Inferior parietal cortex (tissue), 1 donor: Measurements from ENCODE around the gene AIFM3.
"Not testable (repeated sequence)": the region's sequence is repeated elsewhere in the genome, so short reads cannot be mapped to it uniquely, and the experiment has no call there.

Experiments
- DNase-seq: peaks from one replicate; pipeline ENCODE4 v3.0.0-alpha.2; 2016; ENCODE audit errors: extremely low spot score

AIFM3 gene

GRCh38 chr22:20959578-20960461, 7.2 kb upstream of the AIFM3 start:
- DNase-seq, result no peak

- no peak for DNase-seq
Measured at GRCh38 chr22:20960609-20961008, 6.4 kb upstream of the AIFM3 start.

- no peak for DNase-seq
Measured at GRCh38 chr22:20962491-20962945, 4.5 kb upstream of the AIFM3 start.

DNA sequence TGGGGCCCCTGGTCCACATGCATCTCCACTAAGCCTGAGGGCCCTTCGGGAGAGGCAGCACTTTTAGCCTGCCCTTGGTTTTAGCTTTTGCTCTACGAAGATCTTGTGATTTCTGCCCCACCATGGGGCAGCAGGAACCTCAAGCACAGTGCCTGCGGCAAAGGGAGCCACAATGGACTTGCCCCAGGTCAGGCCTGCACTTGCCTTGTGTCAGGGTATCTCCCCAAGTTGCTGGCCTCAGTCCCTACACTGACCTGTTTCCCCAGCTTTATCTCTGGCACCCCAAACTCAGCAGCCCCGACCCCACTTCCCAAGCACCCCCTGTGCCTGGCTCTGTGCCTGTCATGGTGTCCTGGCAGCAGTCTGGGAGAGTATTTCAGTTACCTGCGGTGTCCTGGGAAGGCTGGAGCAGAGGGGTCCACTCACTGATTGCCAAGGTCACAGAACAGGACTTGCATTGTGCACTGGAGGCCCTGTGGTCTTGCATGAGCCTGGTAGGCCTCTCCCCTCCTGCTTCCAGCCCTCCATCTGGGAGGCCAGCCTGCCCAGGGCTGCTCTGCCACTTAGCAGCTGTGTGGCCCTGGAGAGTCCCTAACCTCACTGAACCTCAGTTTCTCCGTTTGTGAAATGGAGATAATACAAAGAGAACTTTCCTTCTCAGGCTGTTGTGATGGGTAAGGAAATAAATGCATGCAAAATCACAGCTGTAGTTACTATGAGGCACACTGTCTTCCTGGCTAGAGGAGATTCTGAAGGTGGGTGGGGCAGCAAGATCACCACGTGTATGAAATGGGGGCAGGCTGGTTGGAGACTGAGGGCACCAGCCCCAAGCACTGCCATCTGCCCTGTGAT, 3.6 kb upstream of the AIFM3 start:
- DNase-seq, result no peak

- DNase-seq, result no peak
Measured at GRCh38 chr22:20964090-20964798, 2.8 kb upstream of the AIFM3 start.

GRCh38 chr22:20964799-20965103, 2.3 kb upstream of the AIFM3 start:
- no peak for DNase-seq

GRCh38 chr22:20965104-20965887, 1.8 kb upstream of the AIFM3 start:
- DNase-seq, result no peak

- no peak for DNase-seq
Measured at GRCh38 chr22:20965888-20966855, 883 bp upstream of the AIFM3 start.

DNA sequence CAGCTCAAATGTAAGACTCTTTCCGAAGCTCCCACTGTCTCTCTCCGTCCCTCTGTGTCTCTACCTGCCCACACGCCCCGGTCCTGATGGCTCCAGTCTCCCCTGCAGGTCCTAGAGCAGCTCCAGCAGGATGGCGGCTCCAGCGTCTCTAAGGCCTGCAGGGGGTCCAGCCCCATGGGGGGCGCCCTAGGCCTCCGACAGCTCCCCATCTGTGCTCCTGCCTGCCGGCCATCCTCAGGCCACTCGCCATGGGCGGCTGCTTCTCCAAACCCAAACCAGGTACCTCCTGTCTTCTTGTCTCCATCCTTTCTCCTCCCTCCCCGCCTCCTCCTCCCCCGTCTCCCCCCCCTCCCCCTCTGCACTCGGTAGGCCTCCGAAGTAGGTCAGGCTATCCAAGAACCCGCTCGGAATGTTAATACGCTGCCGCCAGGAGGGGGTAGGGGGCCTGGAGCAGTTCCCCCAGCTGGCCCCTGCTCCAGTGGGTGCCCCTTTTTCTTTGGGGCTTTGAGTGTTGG, 699 bp downstream of the AIFM3 start:
- no peak for DNase-seq

DNA sequence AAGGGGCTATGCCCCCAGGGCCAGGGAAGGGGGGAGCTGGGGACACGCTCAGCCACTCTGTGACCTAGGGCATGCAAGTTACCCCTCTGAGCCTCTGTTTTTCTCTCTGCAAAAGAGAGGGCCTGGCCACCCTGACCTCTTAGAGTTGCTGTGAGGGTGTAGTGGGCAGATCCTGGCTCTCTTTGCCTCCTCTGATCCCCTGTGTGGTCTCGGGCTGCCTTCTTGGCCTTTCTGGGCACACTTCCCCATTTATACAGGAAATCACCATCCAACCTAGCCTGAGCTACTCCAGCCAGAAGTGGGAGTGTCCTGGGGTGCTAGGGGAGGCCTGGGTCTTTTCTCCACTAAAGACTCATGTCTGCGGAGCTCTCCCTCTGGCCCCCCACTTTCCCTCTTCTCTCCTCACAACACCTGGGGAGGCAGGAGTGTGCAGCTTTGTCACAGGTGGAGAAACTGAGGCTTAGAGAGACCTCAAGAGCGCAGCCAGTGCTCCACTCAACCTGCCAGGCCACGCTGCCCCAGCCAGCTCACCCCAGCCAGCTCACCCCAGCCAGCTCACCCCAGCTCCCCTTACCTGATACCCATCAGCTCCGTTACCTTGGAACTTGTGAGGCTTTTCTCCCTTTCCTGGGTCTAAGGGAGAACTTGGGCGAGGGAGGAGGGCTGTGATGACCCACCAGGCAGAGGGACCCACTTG, 1.4 kb downstream of the AIFM3 start:
- no peak for DNase-seq

- DNase-seq, result no peak
Measured at GRCh38 chr22:20970939-20971657, 4.0 kb downstream of the AIFM3 start.

- not testable (repeated sequence) for DNase-seq
Measured at GRCh38 chr22:20972014-20972694, 5.1 kb downstream of the AIFM3 start.

DNA sequence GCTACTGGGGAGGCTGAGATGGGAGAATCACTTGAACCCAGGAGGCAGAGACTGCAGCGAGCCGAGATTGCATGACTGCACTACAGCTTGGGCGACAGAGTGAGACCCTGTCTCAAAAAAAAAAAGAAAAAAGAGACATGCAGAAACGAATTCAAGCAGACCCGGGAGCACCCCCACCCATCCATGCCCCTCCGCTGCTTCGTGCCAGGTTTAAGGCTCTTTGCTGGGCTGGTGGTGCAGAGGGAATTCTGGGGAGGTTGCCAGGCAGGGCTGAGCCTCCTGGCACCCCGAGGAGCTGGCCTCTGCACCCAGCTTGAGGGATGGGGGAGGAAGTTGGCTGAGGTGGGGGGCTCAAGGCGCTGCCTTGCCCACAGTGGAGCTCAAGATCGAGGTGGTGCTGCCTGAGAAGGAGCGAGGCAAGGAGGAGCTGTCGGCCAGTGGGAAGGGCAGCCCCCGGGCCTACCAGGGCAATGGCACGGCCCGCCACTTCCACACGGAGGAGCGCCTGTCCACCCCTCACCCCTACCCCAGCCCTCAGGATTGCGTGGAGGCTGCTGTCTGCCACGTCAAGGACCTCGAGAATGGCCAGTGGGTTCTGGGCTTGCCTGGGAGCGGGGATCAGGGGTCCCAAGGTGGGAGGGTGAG, 6.0 kb downstream of the AIFM3 start:
- DNase-seq, result no peak

DNA sequence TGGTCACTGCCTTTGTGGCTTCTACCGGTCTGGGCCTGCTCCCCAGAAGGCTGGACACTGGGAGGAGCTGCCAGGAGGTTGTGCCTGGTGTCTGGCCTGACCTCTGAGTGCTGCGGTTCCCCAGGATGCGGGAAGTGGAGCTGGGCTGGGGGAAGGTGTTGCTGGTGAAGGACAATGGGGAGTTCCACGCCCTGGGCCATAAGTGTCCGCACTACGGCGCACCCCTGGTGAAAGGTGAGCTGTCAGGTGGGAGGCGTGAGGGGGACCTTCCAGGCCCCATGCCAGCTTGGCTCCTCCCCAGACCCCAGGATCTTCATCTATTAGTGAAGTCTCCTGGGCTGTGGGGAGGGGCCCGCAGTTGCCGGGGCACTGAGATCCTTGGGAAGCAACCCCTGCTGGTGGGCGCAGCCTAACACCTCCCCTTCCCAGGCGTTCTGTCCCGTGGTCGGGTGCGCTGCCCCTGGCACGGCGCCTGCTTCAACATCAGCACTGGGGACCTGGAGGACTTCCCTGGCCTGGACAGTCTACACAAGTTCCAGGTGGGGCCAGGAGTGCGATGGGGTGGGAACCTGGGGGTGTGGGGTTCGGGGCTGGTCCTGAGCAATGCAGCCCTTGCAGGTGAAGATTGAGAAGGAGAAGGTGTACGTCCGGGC, 6.7 kb downstream of the AIFM3 start:
- DNase-seq, result no peak

DNA sequence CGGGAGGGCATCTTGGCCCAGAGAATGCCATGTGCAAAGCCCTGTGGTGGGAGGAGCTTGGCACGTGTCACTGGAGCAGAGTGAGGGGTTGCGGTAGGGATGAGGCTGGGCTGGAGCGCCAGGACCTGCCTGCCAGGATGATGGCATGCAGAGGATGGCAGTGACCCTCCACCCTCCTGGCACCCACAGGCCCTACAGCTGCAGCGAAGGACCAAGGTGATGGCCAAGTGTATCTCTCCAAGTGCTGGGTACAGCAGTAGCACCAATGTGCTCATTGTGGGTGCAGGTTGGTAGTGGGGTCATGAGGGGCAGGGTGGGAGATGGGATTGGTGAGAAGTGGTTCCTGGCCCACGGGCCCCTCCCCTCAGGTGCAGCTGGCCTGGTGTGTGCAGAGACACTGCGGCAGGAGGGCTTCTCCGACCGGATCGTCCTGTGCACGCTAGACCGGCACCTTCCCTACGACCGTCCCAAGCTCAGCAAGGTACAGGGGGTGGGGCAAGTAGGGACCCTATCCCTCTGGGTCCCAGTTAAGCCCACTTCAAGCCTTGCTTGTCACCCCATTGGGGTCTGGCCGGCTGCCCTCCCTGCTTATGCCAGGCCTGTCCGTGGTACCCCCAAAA, 7.4 kb downstream of the AIFM3 start:
- DNase-seq, result no peak

GRCh38 chr22:20975541-20976290, 8.7 kb downstream of the AIFM3 start:
- DNase-seq, result no peak
